Fibroblast of lung (primary cell): ENCODE measurements around the gene MFSD12.

Experiments used
- CTCF ChIP-seq, 2 donors: IDR thresholded peaks in 1 of 2; conservative IDR thresholded peaks in 1 of 2; 1 replicate in 1 of 2; 2 replicates in 1 of 2; pipeline ENCODE4 v1.5.1; 2011 to 2012; ENCODE audit warnings: low read length in 2 of 2, control low read depth in 1 of 2, inconsistent platforms in 1 of 2, low read depth in 1 of 2, mild to moderate bottlenecking in 1 of 2
- EZH2 ChIP-seq: IDR thresholded peaks from 2 replicates; pipeline ENCODE4 v1.5.1; 2012; ENCODE audit warnings: low read length, control low read depth, mild to moderate bottlenecking; ENCODE audit errors: missing control alignments

GRCh38 chr19:3595521-3596061 lies 38.2 kb upstream of the MFSD12 start:
- TF ChIP-seq CTCF (conservative IDR thresholded peaks at IDR 0.05 in 1 of 2, IDR thresholded peaks at IDR 0.05 in 1 of 2; ENCODE audit: low read depth in 1 of 2, low read length in 2 of 2), result no peak
- TF ChIP-seq EZH2, result no peak
